SU-DHL-6 (cell line): ENCODE results near the gene SIGLEC12.

ENCODE experiments used
- CTCF ChIP-seq: fragments of 200-600 bp; sonication (generic); IDR thresholded peaks from one replicate; pipeline ENCODE4 v1.5.1; 2017; ENCODE audit warnings: antibody characterized with exemption, mild to moderate bottlenecking, low read length, moderate library complexity; ENCODE audit not compliant: insufficient read depth, poor library complexity, severe bottlenecking
- EZH2phosphoT487 ChIP-seq: fragments of 200-600 bp; sonication (generic), shearing (Covaris generic); conservative IDR thresholded peaks from 2 replicates; pipeline ENCODE4 v1.6.1; 2018; ENCODE audit warnings: mild to moderate bottlenecking, antibody characterized with exemption, low read length, moderate library complexity, mixed read lengths

GRCh38 chr19:51535535-51535934 lies 33.9 kb upstream of the SIGLEC12 start:
- no peak for TF ChIP-seq CTCF
- no peak for TF ChIP-seq EZH2phosphoT487
